Eye (tissue), 1 donor: ENCODE results near the gene ADCY6.

Experiments used
- DNase-seq: peaks from one replicate; pipeline ENCODE4 v3.0.0-alpha.2; 2015

Gene ADCY6

GRCh38 chr12:48815126-48816110 is 26.5 kb upstream of the ADCY6 start:
- peak; percentile 95 for DNase-seq

- peak; percentile 89 for DNase-seq
Measured at GRCh38 chr12:48814262-48815125, 25.6 kb upstream of the ADCY6 start.

- peak; percentile 43 for DNase-seq
Measured at GRCh38 chr12:48813465-48814261, 24.8 kb upstream of the ADCY6 start.

- no peak for DNase-seq
Measured at GRCh38 chr12:48812389-48812788, 23.5 kb upstream of the ADCY6 start.

- DNase-seq: no peak
Measured at GRCh38 chr12:48811437-48812090, 22.7 kb upstream of the ADCY6 start.

- DNase-seq: no peak
Measured at GRCh38 chr12:48810903-48811431, 22.1 kb upstream of the ADCY6 start.

GRCh38 chr12:48807981-48808380 is 19.1 kb upstream of the ADCY6 start:
- no peak for DNase-seq

- DNase-seq: no peak
Measured at GRCh38 chr12:48803675-48804074, 14.8 kb upstream of the ADCY6 start.

GRCh38 chr12:48800971-48801370 is 12.1 kb upstream of the ADCY6 start:
- DNase-seq: no peak

GRCh38 chr12:48800457-48800856 is 11.6 kb upstream of the ADCY6 start:
- DNase-seq: no peak

GRCh38 chr12:48796976-48797375 is 8.1 kb upstream of the ADCY6 start:
- DNase-seq: no peak

- peak; percentile 92 for DNase-seq
Measured at GRCh38 chr12:48795550-48796455, 6.9 kb upstream of the ADCY6 start.

- DNase-seq: peak; percentile 60
Measured at GRCh38 chr12:48794870-48795269, 6.0 kb upstream of the ADCY6 start.

GRCh38 chr12:48793696-48794095 is 4.8 kb upstream of the ADCY6 start:
- no peak for DNase-seq

GRCh38 chr12:48789858-48790326 is 1.0 kb upstream of the ADCY6 start:
- peak; percentile 26 for DNase-seq

GRCh38 chr12:48788524-48788853 is 400 bp downstream of the ADCY6 start:
- DNase-seq: peak; percentile 51

- DNase-seq: no peak
Measured at GRCh38 chr12:48787791-48788523, 932 bp downstream of the ADCY6 start.

GRCh38 chr12:48786591-48787544 is 2.0 kb downstream of the ADCY6 start:
- no peak for DNase-seq

- DNase-seq: no peak
Measured at GRCh38 chr12:48783432-48783831, 5.5 kb downstream of the ADCY6 start.
